Measurements from ENCODE around the gene PARVB.

The PARVB gene

GRCh38 chr22:44204739-44205515, 180.8 kb downstream of the PARVB start:
- DNase-seq: no peak

- DNase-seq: no peak
Measured at GRCh38 chr22:44205516-44206329, 181.6 kb downstream of the PARVB start.

GRCh38 chr22:44206330-44206645, 182.2 kb downstream of the PARVB start:
- no peak for DNase-seq

- DNase-seq: no peak
Measured at GRCh38 chr22:44206696-44207095, 182.6 kb downstream of the PARVB start.

GRCh38 chr22:44207173-44207980, 183.3 kb downstream of the PARVB start:
- DNase-seq: no peak

GRCh38 chr22:44207981-44208317, 183.8 kb downstream of the PARVB start:
- DNase-seq: no peak

GRCh38 chr22:44209343-44209742, 185.2 kb downstream of the PARVB start:
- DNase-seq: no peak

- DNase-seq: no peak
Measured at GRCh38 chr22:44210722-44211121, 186.6 kb downstream of the PARVB start.

GRCh38 chr22:44211256-44211945, 187.3 kb downstream of the PARVB start:
- DNase-seq: no peak

GRCh38 chr22:44211946-44212930, 188.1 kb downstream of the PARVB start:
- DNase-seq: no peak

GRCh38 chr22:44212936-44213335, 188.8 kb downstream of the PARVB start:
- DNase-seq: no peak

- no peak for DNase-seq
Measured at GRCh38 chr22:44213489-44214043, 189.5 kb downstream of the PARVB start.

GRCh38 chr22:44214187-44214586, 190.1 kb downstream of the PARVB start:
- no peak for DNase-seq

- no peak for DNase-seq
Measured at GRCh38 chr22:44214764-44215163, 190.7 kb downstream of the PARVB start.

- DNase-seq: no peak
Measured at GRCh38 chr22:44215287-44215686, 191.2 kb downstream of the PARVB start.

- DNase-seq: no peak
Measured at GRCh38 chr22:44217346-44217745, 193.2 kb downstream of the PARVB start.

GRCh38 chr22:44218071-44218470, 194.0 kb downstream of the PARVB start:
- DNase-seq: no peak

GRCh38 chr22:44219101-44219870, 195.2 kb downstream of the PARVB start:
- no peak for DNase-seq

- no peak for DNase-seq
Measured at GRCh38 chr22:44220727-44221680, 196.9 kb downstream of the PARVB start.
